GM21528 (cell line): ENCODE measurements around the gene SRSF4.

ENCODE experiments used
- ATAC-seq: cut with Tn5 transposase; IDR thresholded peaks from one replicate; pipeline ENCODE4 v1.9.1; 2021; ENCODE audit warnings: mild to moderate bottlenecking, moderate library complexity; ENCODE audit not compliant: unreplicated experiment, low FRiP score

The SRSF4 gene

GRCh38 chr1:29201595-29202051 is 19.9 kb upstream of the SRSF4 start:
- no peak for ATAC-seq

- ATAC-seq = no peak
These were observed 19.4 kb upstream of the SRSF4 start for GRCh38 chr1:29200906-29201594.

GRCh38 chr1:29197993-29198392 is 16.3 kb upstream of the SRSF4 start:
- no peak for ATAC-seq

GRCh38 chr1:29197590-29197924 is 15.9 kb upstream of the SRSF4 start:
- ATAC-seq = no peak

GRCh38 chr1:29196863-29197589 is 15.3 kb upstream of the SRSF4 start:
- no peak for ATAC-seq

DNA sequence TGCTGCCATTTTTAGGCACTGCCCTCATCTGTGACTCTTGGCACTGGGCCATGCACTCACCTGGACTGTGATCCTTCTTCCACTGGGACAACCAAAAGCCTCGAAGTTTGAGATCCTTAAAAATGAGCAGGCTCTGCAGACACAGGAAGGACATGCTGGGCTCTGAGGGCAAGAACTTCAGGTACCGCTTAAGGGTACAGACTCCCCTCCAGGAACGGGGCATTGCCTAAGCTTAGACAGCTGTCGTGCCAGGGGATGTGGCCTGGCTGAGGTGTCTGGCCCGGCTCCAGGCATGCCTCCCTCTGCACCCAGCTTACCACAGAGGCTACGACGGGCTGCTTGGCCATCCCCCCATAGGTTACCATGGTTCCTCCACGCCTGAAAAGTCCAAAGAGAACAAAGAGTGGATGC is 14.2 kb upstream of the SRSF4 start:
- no peak for ATAC-seq

- ATAC-seq = no peak
These were observed 12.3 kb upstream of the SRSF4 start for GRCh38 chr1:29193879-29194455.

GRCh38 chr1:29190718-29191117 is 9.0 kb upstream of the SRSF4 start:
- ATAC-seq = no peak

DNA sequence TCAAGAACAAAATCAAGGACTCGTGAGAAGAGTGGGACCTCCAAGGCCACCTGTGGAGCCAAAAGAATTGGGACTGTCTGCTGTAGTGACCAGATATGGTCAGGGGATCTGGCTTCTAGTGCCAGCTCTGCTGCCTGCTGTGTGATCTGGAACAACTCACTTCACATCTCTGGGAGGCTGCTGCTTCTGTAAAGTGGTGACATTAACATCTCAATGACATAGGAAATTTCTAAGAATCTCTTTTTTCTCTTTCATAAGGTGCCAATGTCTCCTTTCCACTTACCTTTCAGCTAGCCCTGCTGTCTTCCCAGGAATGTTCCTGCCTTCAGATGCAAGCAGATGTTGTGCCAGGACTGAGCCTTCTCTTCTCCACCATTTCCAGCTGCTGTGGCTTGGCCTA is 5.0 kb upstream of the SRSF4 start:
- no peak for ATAC-seq

DNA sequence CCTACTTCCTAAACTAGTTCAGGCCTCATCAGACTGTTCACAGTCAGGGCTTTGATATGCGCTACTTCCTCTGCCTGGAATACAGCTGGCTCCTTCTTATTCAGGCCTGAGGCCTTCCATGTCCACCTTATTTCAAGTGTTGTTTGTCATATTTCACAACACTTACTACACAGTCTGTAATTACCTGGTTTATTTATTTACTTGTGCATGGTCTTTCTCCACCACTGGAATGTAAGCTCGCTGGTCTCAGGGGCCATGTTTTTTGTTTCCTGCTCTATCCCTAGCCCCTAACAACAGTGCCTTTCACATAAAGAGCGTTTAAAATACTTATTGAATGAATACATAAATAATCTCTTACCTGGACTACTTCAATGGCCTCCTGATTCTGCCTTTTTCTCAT is 4.6 kb upstream of the SRSF4 start:
- ATAC-seq = no peak

- no peak for ATAC-seq
These were observed 1.6 kb upstream of the SRSF4 start for GRCh38 chr1:29183287-29183686.

- ATAC-seq = no peak
These were observed 945 bp downstream of the SRSF4 start for GRCh38 chr1:29180497-29181412.

GRCh38 chr1:29179641-29180184 is 2.0 kb downstream of the SRSF4 start:
- no peak for ATAC-seq

- ATAC-seq = no peak
These were observed 4.5 kb downstream of the SRSF4 start for GRCh38 chr1:29177022-29177705.

DNA sequence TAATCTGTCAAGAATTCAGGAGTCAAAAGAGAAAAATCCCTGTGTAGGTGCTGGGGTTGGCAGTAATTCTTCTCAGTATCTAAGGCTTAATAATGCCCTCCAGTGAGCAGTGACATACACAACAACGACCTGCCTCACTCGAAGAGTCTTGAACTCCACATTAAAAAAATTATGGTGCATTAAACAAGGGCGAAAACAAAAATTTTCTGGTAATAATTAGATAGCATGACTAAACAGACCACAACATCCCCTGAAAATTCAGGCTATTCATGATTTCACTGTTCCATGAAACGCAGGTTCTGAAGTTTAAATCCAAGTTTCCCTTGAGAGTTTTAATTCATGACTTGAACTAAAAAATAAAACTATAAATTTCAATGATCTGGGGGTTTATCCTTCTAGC is 5.1 kb downstream of the SRSF4 start:
- ATAC-seq = no peak

GRCh38 chr1:29172415-29172939 is 9.2 kb downstream of the SRSF4 start:
- ATAC-seq = no peak

GRCh38 chr1:29171521-29171920 is 10.2 kb downstream of the SRSF4 start:
- ATAC-seq = no peak

- ATAC-seq = no peak
These were observed 10.6 kb downstream of the SRSF4 start for GRCh38 chr1:29171089-29171488.

DNA sequence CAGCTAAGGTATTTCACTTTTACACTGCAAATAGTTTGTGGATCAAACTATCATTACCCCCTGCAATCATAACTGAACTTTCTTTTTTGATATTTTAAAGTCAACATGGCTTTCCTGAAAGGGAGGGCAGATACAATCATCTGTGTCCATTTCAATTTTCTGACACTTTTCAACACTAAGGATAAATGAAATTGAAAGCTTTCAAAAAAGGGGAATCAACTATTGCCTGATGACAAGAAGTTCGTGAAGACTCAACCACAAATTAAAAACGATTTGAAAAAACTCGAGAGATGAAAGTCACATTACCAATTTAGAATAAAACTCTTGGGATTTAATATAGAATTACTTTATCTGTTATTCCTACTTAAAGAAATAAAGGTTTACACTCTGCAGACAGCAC is 11.7 kb downstream of the SRSF4 start:
- ATAC-seq = no peak

DNA sequence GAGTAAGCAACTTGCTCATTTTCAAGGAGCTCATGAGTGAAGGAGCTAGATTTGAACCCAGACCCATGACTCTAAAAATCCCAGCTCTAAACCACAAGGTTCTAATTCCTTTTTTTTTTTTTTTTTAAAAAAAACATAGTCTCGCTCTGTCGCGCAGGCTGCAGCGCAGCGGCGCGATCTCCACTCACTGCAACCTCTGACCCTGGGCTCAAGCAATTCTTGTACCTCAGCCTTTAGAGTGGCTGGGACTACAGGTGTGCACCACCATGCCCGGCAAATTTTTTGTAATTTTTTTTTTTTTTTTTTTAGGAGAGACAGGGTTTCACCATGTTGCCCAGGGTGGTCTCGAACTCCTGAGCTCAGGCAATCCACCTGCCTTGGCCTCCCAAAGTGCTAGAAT is 13.8 kb downstream of the SRSF4 start:
- no peak for ATAC-seq
